Bronchial epithelial cell (primary cell): Measurements from ENCODE around the gene LGALS9. TPM values are rescaled to one million over a fixed set of nuclear protein-coding genes. Genes with fewer than 3 reads are reported as not detected.
A peak's percentile ranks its signal among the peaks of the same experiment; 100 is the strongest.
"Not testable (repeated sequence)": the region's sequence is repeated elsewhere in the genome, so short reads cannot be mapped to it uniquely, and the experiment has no call there.

ENCODE experiments used
- DNase-seq: peaks from one replicate; pipeline ENCODE4 v3.0.0-alpha.2; 2010; ENCODE audit warnings: low read depth
- FAIRE-seq: peaks from 2 replicates; lab custom pipeline; 2011; peaks lifted over from hg19 to GRCh38; lab: Jason Lieb, UNC
- H3K27me3 ChIP-seq: 2 replicates; pipeline ENCODE4 v1.5.1; 2011; ENCODE audit warnings: low read length; ENCODE audit not compliant: control insufficient read depth, insufficient read depth
- H3K36me3 ChIP-seq: 2 replicates; pipeline ENCODE4 v1.5.1; 2011; ENCODE audit warnings: low read length; ENCODE audit not compliant: control insufficient read depth, insufficient read depth
- H3K4me3 ChIP-seq: 2 replicates; pipeline ENCODE4 v1.5.1; 2011; ENCODE audit warnings: mild to moderate bottlenecking, low read depth, low read length, control low read depth
- total RNA-seq: library from RNA; depleted of rRNA; stranded (reverse); fragments of >200 nt; gene quantifications from 2 replicates; pipeline ENCODE4 v1.2.1, GENCODE V29; 2014
- TF ChIP-seq, protein P1 (sequence below): IDR thresholded peaks from 2 replicates; pipeline ENCODE4 v1.5.1; 2011; ENCODE audit warnings: mild to moderate bottlenecking, moderate library complexity, low read length, control low read depth, inconsistent platforms; ENCODE audit not compliant: insufficient read depth, severe bottlenecking

The LGALS9 gene
- total RNA-seq, 1 donor from 2014 or later, result 1.3 TPM

DNA sequence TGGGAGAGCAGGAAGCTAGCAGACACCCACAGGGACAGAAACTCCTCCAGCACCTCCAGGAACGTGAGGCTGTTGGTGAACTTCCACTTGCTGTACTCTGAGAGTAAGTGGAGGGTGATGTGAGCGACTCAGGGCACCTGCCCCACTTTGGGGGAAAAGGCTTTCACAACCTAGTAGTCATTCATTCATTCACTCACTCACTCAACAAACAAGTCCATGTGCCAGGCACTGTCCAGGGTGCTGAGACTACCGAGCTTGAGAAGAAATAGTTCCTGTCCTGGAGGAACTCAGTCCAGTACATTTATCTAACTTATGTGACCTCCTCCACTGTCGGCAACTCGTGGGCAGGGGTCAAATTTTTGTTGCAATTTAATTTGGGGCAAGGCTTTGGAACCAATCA is 26.6 kb downstream of the LGALS9 start:
- no peaks in the 10 kb centered on the region for H3K27me3 ChIP-seq
- H3K4me3 ChIP-seq, result no peak overlapping the region
- FAIRE-seq, result peak; percentile 73
- no peaks in the 10 kb centered on the region for H3K36me3 ChIP-seq
- TF ChIP-seq, protein P1, sequence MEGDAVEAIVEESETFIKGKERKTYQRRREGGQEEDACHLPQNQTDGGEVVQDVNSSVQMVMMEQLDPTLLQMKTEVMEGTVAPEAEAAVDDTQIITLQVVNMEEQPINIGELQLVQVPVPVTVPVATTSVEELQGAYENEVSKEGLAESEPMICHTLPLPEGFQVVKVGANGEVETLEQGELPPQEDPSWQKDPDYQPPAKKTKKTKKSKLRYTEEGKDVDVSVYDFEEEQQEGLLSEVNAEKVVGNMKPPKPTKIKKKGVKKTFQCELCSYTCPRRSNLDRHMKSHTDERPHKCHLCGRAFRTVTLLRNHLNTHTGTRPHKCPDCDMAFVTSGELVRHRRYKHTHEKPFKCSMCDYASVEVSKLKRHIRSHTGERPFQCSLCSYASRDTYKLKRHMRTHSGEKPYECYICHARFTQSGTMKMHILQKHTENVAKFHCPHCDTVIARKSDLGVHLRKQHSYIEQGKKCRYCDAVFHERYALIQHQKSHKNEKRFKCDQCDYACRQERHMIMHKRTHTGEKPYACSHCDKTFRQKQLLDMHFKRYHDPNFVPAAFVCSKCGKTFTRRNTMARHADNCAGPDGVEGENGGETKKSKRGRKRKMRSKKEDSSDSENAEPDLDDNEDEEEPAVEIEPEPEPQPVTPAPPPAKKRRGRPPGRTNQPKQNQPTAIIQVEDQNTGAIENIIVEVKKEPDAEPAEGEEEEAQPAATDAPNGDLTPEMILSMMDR, result no peak
- DNase-seq, result peak; percentile 4

DNA sequence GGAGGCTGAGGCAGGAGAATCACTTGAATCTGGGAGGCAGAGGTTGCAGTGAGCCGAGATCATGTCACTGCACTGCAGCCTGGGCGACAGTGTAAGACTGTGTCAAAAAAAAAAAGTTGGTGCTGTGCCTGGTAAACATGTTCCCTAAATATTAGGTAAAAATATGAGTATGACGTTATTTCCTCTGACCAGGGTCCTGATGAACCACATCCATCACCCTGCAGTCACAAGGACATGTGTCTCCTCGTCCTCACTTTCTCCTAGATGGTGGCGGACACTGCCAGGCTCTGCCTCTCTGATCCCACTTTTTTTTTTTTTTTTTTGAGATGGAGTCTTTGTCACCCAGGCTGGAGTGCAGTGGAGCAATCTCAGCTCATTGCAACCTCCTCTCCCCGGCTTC is 28.7 kb downstream of the LGALS9 start:
- Histone ChIP-seq H3K36me3 (no peaks in the 10 kb centered on the region), H3K27me3 (no peaks in the 10 kb centered on the region), H3K4me3 (no peak overlapping the region)
- no peak for DNase-seq
- FAIRE-seq, result no peak
- TF ChIP-seq, protein P1, result no peak

DNA sequence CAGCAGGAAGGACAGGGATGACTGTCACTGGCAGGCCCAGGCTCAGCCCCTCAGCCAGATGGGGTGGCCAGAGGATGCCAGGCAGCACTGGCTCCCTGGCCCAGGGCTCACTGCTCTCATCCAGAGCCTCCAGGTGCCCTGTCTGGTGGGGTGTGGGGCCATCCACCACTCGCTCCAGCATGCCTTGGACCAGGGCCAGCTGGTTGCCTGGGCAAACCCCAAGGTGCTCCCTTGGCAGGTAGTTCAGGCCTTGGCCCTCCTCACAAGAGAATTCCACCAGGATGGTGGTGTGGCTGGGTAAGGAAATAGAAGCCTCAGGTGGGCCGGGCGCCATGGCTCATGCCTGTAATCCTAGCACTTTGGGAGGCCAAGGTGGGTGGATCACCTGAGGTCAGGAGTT is 29.4 kb downstream of the LGALS9 start:
- FAIRE-seq, result no peak
- TF ChIP-seq, protein P1, result no peak
- H3K27me3 ChIP-seq, result no peaks in the 10 kb centered on the region
- DNase-seq, result no peak
- H3K4me3 ChIP-seq, result no peak overlapping the region
- H3K36me3 ChIP-seq, result no peaks in the 10 kb centered on the region

DNA sequence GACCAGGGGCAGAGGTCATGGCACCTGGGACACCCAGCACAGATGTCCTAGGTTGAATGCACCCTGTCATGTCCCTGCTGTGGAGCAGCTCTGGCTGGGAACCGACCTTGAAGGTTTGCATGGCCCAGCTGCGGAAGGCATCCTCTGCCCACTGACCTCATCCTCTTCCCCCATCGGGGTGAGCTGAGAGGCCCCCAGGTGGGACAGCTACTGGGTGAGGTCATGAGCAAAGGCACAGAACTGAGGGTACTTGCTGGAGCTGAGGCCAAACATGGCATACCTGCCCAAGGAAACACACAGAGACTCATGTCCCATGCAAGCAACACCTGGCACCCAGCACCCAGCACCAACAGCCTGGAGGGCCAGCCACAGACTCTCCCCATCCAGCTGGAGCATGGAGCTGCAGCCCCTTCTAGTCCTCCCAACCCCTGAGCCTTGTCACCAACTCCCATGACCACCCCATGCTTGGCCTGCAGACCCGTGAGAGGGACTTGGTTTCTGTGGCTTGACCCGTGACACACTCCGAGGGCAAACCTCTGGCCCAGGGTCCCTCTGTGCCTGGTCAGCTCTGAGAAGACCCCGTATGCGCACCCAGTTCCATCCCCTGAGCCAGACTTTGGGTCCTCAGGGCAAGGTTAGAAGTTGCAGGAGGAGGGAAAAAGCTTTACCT is 33.1 kb downstream of the LGALS9 start:
- TF ChIP-seq, protein P1, result no peak
- no peak for DNase-seq
- peak; percentile 90 for FAIRE-seq
- H3K36me3 ChIP-seq, result no peaks in the 10 kb centered on the region
- no peak overlapping the region for H3K4me3 ChIP-seq
- no peaks in the 10 kb centered on the region for H3K27me3 ChIP-seq

DNA sequence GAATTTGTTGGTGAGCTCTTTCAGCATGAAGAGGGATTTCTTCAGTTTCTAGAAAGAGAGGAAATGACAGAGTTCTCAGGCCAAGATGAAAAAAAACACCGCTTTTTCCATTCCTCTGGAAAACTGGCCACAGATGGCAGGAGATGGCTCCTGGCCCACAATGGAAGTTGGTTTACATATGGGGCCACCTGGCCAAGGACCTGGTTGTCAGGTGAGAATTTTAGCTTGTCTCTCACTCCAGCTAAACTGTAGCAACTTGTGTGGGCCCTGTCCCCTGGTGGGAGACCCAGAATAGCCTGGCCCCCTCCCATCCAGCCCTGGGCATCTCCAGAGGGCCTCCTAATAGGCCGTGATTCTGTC is 33.6 kb downstream of the LGALS9 start:
- DNase-seq (no peak), FAIRE-seq (no peak)
- Histone ChIP-seq H3K36me3 (no peaks in the 10 kb centered on the region), H3K27me3 (no peaks in the 10 kb centered on the region), H3K4me3 (no peak overlapping the region)
- TF ChIP-seq, protein P1, result no peak

DNA sequence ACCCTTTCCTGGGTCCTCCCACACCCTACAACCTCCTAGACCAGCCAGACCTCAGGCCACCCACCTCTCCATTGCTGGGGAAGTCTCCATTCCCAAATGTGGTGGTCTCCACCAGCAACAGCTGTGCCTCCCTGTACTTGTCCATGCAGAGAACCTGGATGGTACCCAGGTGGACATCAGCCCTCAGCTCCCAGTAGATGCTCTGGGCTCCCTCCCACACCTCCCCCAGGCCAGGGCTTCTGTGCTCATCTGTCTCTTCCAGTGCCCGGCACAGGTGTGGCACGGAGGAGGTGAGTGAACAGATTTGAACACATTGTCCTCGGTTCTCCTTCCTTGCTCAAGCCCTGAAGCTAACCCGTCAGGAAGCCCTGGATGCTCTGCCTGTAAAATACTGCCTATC is 34.6 kb downstream of the LGALS9 start:
- Histone ChIP-seq H3K36me3 (no peaks in the 10 kb centered on the region), H3K4me3 (no peak overlapping the region), H3K27me3 (no peaks in the 10 kb centered on the region)
- TF ChIP-seq, protein P1, result no peak
- FAIRE-seq, result no peak
- DNase-seq, result no peak

DNA sequence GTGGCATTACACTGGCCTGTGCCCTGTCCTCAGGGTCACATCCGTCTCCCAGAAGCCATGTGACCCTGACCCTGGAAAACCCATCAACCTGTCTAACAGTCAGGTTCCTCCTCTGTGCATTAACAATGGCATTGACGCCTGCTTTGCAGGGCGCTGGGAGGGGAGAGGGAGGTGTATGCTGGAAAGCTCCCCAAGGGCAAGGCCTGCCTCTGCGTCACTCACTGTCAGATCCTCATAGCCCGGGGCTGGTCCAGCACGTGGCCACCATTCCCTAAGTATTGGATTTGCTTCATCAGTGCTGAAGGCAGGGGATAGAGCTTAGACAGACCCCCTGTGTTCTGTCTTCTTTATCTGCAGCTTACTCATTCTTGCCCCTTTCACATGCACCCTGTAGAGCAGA is 35.3 kb downstream of the LGALS9 start:
- FAIRE-seq, H3K4me3 ChIP-seq, DNase-seq, H3K27me3 ChIP-seq, H3K36me3 ChIP-seq: not testable (repeated sequence)
